Cardiac septum (tissue), 1 donor: ENCODE measurements around the gene ZNF550. TPM values are rescaled to one million over a fixed set of nuclear protein-coding genes. Genes with fewer than 3 reads are reported as not detected.

ENCODE experiments used
- DNase-seq: peaks from one replicate; pipeline ENCODE4 v3.0.0-alpha.2; 2020; ENCODE audit warnings: low spot score
- intact Hi-C: fragments of 100-400 bp; cut with DNase I; formaldehyde crosslinking; loops from one replicate; pipeline ENCODE4 v1.14.0; 2022
- long read RNA-seq: library from polyadenylated mRNA; unstranded; transcript quantifications from one replicate; pipeline ENCODE4 v2.0.0, GENCODE V29; 2021
- total RNA-seq: library from RNA; stranded (reverse); fragmentation: NEBNext Ultra II Directional; extraction: Animal tissue kit (Norgen Biotek cat#: 25700); gene quantifications from one replicate; pipeline ENCODE4 v1.2.1, GENCODE V29; 2021
- donor health status: DM: no; HTN: no; CAD: no.

Gene ZNF550
- 9.9 TPM for total RNA-seq
- long read RNA-seq, full-length matches to known transcripts, result 5 of 19 reads
- long read RNA-seq, partial matches to known transcripts, result 5 of 19 reads
- long read RNA-seq, other reads (novel, unspliced or antisense), result 9 of 19 reads

GRCh38 chr19:57559404-57560025, at the start of gene ZNF550:
Gene ZNF550 (minus strand): TSS chr19:57559863. CDS start chr19:57559682, 181 bp downstream.
- DNase-seq, result peak; percentile 94
- intact Hi-C loops, result loop anchor here (2.0 kb wide), 1 partner anchor 33 kb away; the partner anchor contains the start of gene ZNF549

GRCh38 chr19:57606931-57607330, 47.3 kb upstream of the ZNF550 start:
- intact Hi-C loops, result no loop called here

GRCh38 chr19:57599761-57600383, 40.2 kb upstream of the ZNF550 start, which contains the start of gene ZNF530:
Gene ZNF530 (plus strand): TSS chr19:57599885. CDS start chr19:57604346, 4,461 bp downstream.
- intact Hi-C loops, result loop anchor here (2.0 kb wide), 1 partner anchor 15 kb away; the partner anchor contains the start of gene ZIK1
- DNase-seq, result peak; percentile 96

More at GRCh38 chr19:57606931-57607330, 47.3 kb upstream of the ZNF550 start:
- DNase-seq, result no peak

GRCh38 chr19:57599377-57599760, 39.7 kb upstream of the ZNF550 start:
- intact Hi-C loops, result loop anchor here (2.0 kb wide), 1 partner anchor 15 kb away; the partner anchor contains the start of gene ZIK1

GRCh38 chr19:57587529-57587928, 27.9 kb upstream of the ZNF550 start:
- DNase-seq, result no peak
- intact Hi-C loops, result no loop called here

More at GRCh38 chr19:57599377-57599760, 39.7 kb upstream of the ZNF550 start:
- DNase-seq, result no peak

- intact Hi-C loops, result loop anchor here (2.0 kb wide), 1 partner anchor 15 kb away; the partner anchor contains the start of gene ZNF530
- DNase-seq, result peak; percentile 96
Observed at GRCh38 chr19:57583521-57584416, 24.1 kb upstream of the ZNF550 start, which contains the start of gene ZIK1. Gene ZIK1 (plus strand): TSS chr19:57584145. CDS start chr19:57584357, 212 bp downstream.

- intact Hi-C loops, result no loop called here
- no peak for DNase-seq
Observed at GRCh38 chr19:57583104-57583520, 23.4 kb upstream of the ZNF550 start.

GRCh38 chr19:57578487-57579205, 19.0 kb upstream of the ZNF550 start, which contains the start of gene ZNF416:
Gene ZNF416 (minus strand): TSS chr19:57578911. CDS start chr19:57578704, 207 bp downstream.
- DNase-seq, result peak; percentile 97

GRCh38 chr19:57576661-57577060, 17.0 kb upstream of the ZNF550 start:
- intact Hi-C loops, result no loop called here
- no peak for DNase-seq

More at GRCh38 chr19:57578487-57579205, 19.0 kb upstream of the ZNF550 start, which contains the start of gene ZNF416:
- intact Hi-C loops, result no loop called here

- no peak for DNase-seq
- intact Hi-C loops, result no loop called here
Observed at GRCh38 chr19:57572415-57572947, 12.8 kb upstream of the ZNF550 start.

- intact Hi-C loops, result no loop called here
- no peak for DNase-seq
Observed at GRCh38 chr19:57570707-57571106, 11.0 kb upstream of the ZNF550 start.

- intact Hi-C loops, result no loop called here
- no peak for DNase-seq
Observed at GRCh38 chr19:57566396-57567265, 7.0 kb upstream of the ZNF550 start.

GRCh38 chr19:57563547-57563946, 3.9 kb upstream of the ZNF550 start:
- intact Hi-C loops, result no loop called here
- DNase-seq, result no peak

- intact Hi-C loops, result no loop called here
- no peak for DNase-seq
Observed at GRCh38 chr19:57560049-57560491, 407 bp upstream of the ZNF550 start.

- intact Hi-C loops, result loop anchor here (2.0 kb wide), 1 partner anchor 32 kb away; the partner anchor contains the start of gene ZNF549
- DNase-seq, result no peak
Observed at GRCh38 chr19:57559008-57559403, 657 bp downstream of the ZNF550 start.

- intact Hi-C loops, result loop anchor here (2.0 kb wide), 1 partner anchor 32 kb away; the partner anchor contains the start of gene ZNF549
- DNase-seq, result no peak
Observed at GRCh38 chr19:57558525-57558924, 1.1 kb downstream of the ZNF550 start.

GRCh38 chr19:57557659-57558058, 2.0 kb downstream of the ZNF550 start:
- intact Hi-C loops, result loop anchor here (2.0 kb wide), 1 partner anchor 31 kb away; the partner anchor contains the start of gene ZNF549
- no peak for DNase-seq
